D721Med (cell line): ENCODE data around the gene TMEM260.
"Not testable (repeated sequence)": the region's sequence is repeated elsewhere in the genome, so short reads cannot be mapped to it uniquely, and the experiment has no call there.

ENCODE experiments used
- DNase-seq: peaks from one replicate; pipeline ENCODE4 v3.0.0; 2011; ENCODE audit warnings: low spot score; ENCODE audit not compliant: insufficient read length
- FAIRE-seq: peaks from 2 replicates; lab custom pipeline; 2011; peaks lifted over from hg19 to GRCh38; lab: Jason Lieb, UNC
- CTCF ChIP-seq: IDR thresholded peaks from 2 replicates; pipeline ENCODE4 v1.5.1; 2012; ENCODE audit warnings: mild to moderate bottlenecking, control low read depth; ENCODE audit not compliant: insufficient read depth; ENCODE audit errors: missing control alignments

TMEM260 gene

GRCh38 chr14:56666294-56666693, 86.7 kb downstream of the TMEM260 start:
- DNase-seq (no peak), FAIRE-seq (no peak)
- TF ChIP-seq CTCF: no peak

GRCh38 chr14:56666716-56667115, 87.1 kb downstream of the TMEM260 start:
- DNase-seq (no peak), FAIRE-seq (no peak)
- TF ChIP-seq CTCF: no peak

- FAIRE-seq, DNase-seq: not testable (repeated sequence)
Measured at GRCh38 chr14:56667290-56667689, 87.7 kb downstream of the TMEM260 start.

GRCh38 chr14:56676042-56676441, 96.4 kb downstream of the TMEM260 start:
- FAIRE-seq (no peak), DNase-seq (no peak)
- TF ChIP-seq CTCF: no peak

- no peak for TF ChIP-seq CTCF
- DNase-seq (no peak), FAIRE-seq (no peak)
Measured at GRCh38 chr14:56678838-56679237, 99.2 kb downstream of the TMEM260 start.

DNA sequence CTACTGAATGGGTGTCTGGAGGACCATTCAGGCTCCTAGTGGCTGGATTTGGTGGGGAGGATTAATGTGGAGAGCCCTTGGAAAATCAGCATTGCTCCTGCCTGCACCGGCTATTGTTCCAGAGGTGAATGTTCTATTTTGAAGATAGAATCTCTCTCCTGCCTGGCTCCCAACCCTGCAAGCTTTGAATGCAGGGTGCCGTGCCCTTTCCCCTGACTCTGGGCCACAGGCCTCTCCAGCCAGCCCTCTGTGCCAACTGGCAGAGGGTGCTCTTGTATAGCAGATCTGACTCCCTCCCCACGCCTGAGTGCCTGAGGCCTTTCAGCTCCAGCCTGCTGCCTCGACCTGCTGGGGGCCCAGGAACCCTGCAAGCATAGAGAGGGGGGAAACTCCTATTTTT, 106.8 kb downstream of the TMEM260 start:
- DNase-seq (no peak), FAIRE-seq (no peak)
- TF ChIP-seq CTCF: peak; percentile 81

DNA sequence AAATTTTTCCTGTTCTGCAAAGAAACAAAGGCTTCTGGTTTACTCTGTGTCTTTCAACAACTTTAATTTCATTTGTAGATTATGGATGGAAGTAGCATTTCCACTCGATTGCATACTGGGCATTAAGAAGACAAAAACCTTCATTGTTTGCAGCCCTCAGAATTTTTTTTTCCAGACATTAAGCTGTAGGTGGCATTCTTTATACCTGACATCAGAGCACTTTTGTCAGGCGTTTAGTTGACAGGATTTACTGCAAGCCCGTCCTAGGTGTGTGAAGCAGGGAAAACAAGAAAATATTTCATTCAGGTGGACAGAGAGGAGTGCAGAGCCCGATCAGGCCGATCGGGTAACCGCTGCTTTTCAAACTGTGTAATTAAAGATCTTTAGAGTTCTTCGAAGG, 107.5 kb downstream of the TMEM260 start:
- DNase-seq (no peak), FAIRE-seq (no peak)
- peak; percentile 2 for TF ChIP-seq CTCF

GRCh38 chr14:56694609-56695008, 115.0 kb downstream of the TMEM260 start:
- no peak for TF ChIP-seq CTCF
- no peak for DNase-seq
- FAIRE-seq: no peak

DNA sequence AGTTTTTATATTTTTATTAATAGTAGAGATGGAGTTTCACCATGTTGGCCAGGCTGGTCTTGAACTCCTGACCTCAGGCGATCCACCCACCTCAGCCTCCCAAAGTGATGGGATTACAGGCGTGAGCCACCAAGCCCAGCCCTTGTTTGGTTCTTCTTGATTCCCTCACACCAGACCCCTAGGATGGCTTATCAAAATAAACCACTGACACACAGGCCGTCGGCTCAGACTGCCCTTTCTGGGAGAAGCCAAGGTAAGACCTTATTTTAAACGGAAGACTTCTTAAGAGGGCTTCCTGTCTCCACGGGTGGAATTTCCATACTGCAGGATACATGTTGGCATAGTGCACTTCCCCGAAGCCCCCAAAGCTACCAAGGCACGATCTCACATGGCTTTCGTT, 115.6 kb downstream of the TMEM260 start:
- not testable (repeated sequence) for FAIRE-seq

More for the DNA sequence above, 115.6 kb downstream of the TMEM260 start:
- DNase-seq: not testable (repeated sequence)
